ENCODE results near the gene EPHB1.

The EPHB1 gene

GRCh38 chr3:134916276-134916961 is 121.4 kb downstream of the EPHB1 start:
- DNase-seq = no peak

- no peak for DNase-seq
These were observed 122.6 kb downstream of the EPHB1 start for GRCh38 chr3:134917631-134918030.

- DNase-seq = no peak
These were observed 123.4 kb downstream of the EPHB1 start for GRCh38 chr3:134918441-134918840.

- no peak for DNase-seq
These were observed 127.0 kb downstream of the EPHB1 start for GRCh38 chr3:134922101-134922500.

- DNase-seq = peak; percentile 83 to 96
These were observed 127.8 kb downstream of the EPHB1 start for GRCh38 chr3:134922866-134923265.

GRCh38 chr3:134923286-134923685 is 128.2 kb downstream of the EPHB1 start:
- peak in 1 of 2 experiments; percentile 36 for DNase-seq

- DNase-seq = no peak
These were observed 132.5 kb downstream of the EPHB1 start for GRCh38 chr3:134927599-134927998.

GRCh38 chr3:134928392-134928791 is 133.3 kb downstream of the EPHB1 start:
- DNase-seq = no peak

- no peak for DNase-seq
These were observed 133.8 kb downstream of the EPHB1 start for GRCh38 chr3:134928819-134929218.

- DNase-seq = no peak
These were observed 134.9 kb downstream of the EPHB1 start for GRCh38 chr3:134929976-134930375.

GRCh38 chr3:134931045-134931785 is 136.2 kb downstream of the EPHB1 start:
- no peak for DNase-seq

- no peak for DNase-seq
These were observed 137.0 kb downstream of the EPHB1 start for GRCh38 chr3:134932035-134932434.

- no peak for DNase-seq
These were observed 138.9 kb downstream of the EPHB1 start for GRCh38 chr3:134933997-134934396.

- no peak for DNase-seq
These were observed 139.9 kb downstream of the EPHB1 start for GRCh38 chr3:134934933-134935332.

- DNase-seq = peak; percentile 70 to 88
These were observed 142.4 kb downstream of the EPHB1 start for GRCh38 chr3:134937256-134938028.

GRCh38 chr3:134938029-134938525 is 143.0 kb downstream of the EPHB1 start:
- DNase-seq = peak; percentile 69 to 89

- DNase-seq = no peak
These were observed 144.9 kb downstream of the EPHB1 start for GRCh38 chr3:134939978-134940377.

GRCh38 chr3:134941820-134942219 is 146.8 kb downstream of the EPHB1 start:
- no peak for DNase-seq

GRCh38 chr3:134944429-134944828 is 149.4 kb downstream of the EPHB1 start:
- no peak for DNase-seq

GRCh38 chr3:134949150-134949549 is 154.1 kb downstream of the EPHB1 start:
- DNase-seq = no peak

GRCh38 chr3:134952371-134952770 is 157.3 kb downstream of the EPHB1 start:
- DNase-seq = no peak

- no peak for DNase-seq
These were observed 160.8 kb downstream of the EPHB1 start for GRCh38 chr3:134955874-134956273.

GRCh38 chr3:134956395-134956794 is 161.3 kb downstream of the EPHB1 start:
- DNase-seq = no peak

Data from NCI-H524 (cell line).